DMS53 treated with DMSO at 0.1 percent for 48 hours (cell line): Measurements from ENCODE around the gene MLIP.

ENCODE experiments used
- DNase-seq: peaks from one replicate; lab custom pipeline; 2025; ENCODE audit not compliant: unreplicated experiment; lab: John Stamatoyannopoulos, UW

MLIP gene

GRCh38 chr6:54096811-54097210 lies 14.4 kb upstream of the MLIP start:
- no peak for DNase-seq

DNA sequence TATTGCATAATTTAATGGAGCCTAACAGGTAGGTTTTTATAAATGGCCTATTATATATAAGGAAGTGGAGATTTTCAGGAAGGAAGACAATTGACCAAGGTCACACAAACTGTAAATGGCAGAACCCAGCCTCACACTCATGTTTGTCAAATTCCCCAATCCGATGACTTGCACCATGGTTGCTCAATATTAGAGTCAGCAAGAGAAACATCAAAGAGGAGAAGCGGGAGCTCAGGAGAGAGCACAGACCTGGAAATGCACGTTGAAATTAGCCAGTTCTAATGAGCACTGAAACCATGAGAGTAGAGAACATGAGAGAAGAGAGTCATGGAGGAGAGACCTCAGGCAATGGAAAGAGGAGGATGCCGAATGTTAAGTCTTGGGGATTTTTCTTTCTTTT lies 13.5 kb upstream of the MLIP start:
- DNase-seq: no peak

GRCh38 chr6:54098450-54099044 lies 12.7 kb upstream of the MLIP start:
- no peak for DNase-seq

- no peak for DNase-seq
Measured at GRCh38 chr6:54099225-54099624, 12.0 kb upstream of the MLIP start.

DNA sequence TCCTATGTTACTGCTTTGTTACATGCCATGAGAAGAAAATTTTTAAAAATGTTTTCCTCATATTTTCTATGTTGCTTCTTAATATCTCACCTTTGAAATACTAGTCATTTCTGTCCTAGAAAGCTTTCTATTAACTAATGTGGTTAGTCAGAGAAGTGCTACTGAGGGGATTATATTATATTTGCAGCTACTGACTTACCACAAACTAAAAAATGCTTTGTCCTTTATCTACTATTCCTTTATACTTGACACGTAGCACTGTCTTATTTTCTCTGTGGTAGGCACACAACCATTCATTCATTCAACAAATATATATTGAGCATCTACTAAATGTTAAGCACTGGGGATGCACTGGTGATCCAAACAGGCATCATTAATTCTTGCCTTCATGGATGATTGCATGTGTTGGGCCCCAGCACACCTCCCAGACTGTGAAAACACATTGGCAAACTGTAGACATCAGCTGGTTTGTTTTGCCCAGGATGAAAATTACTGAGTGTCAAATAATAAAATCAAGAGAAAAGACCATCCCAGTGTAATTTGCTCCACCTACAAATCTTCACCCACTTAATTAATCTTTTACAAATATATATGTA lies 10.7 kb upstream of the MLIP start:
- no peak for DNase-seq

- DNase-seq: no peak
Measured at GRCh38 chr6:54102238-54102637, 9.0 kb upstream of the MLIP start.

DNA sequence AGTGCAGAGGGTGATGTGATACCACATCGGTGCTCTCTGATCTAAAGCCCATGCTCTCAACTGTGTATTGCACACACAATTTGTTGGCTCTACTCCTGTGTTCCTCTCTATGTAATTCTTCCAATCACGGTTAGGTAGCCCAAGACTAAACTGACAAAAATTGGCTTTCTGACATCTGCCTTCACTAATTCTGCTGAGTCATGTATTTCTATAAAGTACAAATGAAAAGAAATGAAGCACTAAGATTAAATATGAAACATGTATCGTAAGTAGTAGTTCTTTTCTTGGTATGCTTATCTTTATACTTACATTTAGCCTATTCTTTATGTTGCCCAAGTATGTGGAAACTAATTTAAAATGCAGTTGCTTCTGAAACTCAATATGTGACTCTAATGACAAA lies 7.7 kb upstream of the MLIP start:
- no peak for DNase-seq

DNA sequence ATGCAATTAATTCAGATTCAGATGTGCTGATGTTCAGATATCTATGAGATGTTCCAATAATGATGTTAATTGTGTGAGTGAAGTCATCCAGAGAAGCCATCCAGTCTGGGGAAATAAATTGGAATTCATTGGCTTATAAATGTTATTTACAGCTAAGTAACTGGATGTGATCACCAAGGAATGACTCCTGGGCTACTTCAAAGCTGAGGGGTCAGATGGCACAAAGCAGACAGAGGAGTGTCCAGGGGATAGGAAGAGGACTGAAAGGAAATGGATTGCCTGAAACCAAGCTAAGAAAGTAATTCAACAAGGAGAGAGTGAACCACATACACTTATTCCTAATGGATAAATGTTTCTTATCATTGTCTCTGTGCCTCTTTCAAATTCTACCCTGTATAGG lies 4.5 kb upstream of the MLIP start:
- DNase-seq: no peak

- no peak for DNase-seq
Measured at GRCh38 chr6:54107470-54108090, 3.7 kb upstream of the MLIP start.

GRCh38 chr6:54108271-54108670 lies 3.0 kb upstream of the MLIP start:
- no peak for DNase-seq

GRCh38 chr6:54109586-54109985 lies 1.7 kb upstream of the MLIP start:
- DNase-seq: no peak

- DNase-seq: no peak
Measured at GRCh38 chr6:54112151-54112650, 958 bp downstream of the MLIP start.

DNA sequence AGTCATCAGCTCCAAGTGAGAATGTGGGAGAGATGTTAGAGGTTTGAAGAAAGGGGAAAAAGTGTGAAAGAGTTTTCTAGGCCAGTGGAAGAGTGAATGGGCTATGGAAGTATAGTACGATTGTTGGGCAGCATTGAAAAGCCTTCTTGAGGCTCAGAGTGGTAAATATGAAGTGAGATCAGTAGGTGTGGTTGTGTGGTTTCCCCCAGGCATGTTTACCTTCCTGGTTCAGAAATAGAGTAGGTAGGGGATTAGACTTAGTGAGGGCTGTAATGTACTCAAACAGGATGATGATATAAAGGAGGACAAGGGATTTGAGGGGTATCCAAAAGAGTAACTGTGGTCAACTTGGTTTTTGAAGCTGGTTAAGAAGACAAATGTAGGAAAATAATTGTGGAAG lies 3.7 kb downstream of the MLIP start:
- no peak for DNase-seq

DNA sequence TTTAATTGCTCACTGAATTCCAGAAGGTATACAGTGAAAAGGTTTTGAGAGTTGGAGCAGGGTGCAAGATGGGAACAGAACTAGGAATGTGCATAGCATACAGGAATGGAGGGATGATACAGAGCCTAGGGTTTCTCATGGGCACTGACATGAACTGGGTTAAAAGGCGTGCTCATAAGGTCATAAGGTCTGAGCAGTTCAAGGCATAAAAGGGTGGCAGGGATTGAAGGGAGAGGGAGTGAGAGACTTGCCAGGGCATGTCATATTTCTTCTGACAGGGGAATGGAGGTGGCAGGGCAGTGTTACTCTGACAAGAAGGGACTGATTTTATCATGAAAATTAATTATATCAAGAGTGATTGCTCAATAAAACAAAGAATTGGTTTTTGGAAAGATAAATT lies 4.7 kb downstream of the MLIP start:
- no peak for DNase-seq

GRCh38 chr6:54118117-54118516 lies 6.9 kb downstream of the MLIP start:
- no peak for DNase-seq

DNA sequence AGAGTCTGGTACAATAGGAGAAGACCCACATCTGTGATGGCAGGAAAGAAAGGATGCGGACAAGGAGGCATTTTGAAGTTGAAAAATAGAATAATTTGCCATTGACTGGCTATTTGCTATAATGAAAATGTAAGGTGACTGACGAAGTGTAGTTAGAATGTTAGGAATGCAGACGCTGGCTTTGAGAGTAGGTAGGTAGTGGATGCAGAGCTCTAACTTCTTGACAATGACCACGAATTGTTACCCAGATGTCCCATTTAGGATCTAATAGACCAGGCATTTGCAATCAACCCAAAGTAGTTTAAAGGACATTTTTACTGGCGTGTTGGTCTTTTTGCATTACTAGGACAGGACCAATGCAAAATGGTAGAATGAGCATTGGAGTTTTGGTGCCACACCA lies 14.2 kb downstream of the MLIP start:
- DNase-seq: no peak

GRCh38 chr6:54130179-54130578 lies 18.9 kb downstream of the MLIP start:
- no peak for DNase-seq

DNA sequence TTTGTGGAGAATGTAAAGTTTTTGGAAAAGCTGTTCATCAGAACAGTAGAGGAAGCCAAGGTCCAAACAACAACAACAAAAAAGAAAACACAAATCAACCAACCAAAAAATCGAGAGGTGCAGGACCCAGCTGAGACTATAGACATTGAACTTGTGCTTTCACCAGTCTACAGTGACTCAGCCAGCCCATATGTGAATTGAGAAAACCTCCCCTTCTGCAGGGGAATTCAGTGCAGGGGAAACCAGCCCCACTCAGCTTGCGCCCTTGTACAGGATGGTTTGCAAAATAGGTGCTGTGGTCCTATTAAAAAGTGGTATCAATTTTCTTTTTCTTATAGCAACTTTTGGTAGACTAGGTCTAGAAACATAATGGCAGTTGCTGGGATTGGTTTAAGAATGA lies 21.3 kb downstream of the MLIP start:
- no peak for DNase-seq

DNA sequence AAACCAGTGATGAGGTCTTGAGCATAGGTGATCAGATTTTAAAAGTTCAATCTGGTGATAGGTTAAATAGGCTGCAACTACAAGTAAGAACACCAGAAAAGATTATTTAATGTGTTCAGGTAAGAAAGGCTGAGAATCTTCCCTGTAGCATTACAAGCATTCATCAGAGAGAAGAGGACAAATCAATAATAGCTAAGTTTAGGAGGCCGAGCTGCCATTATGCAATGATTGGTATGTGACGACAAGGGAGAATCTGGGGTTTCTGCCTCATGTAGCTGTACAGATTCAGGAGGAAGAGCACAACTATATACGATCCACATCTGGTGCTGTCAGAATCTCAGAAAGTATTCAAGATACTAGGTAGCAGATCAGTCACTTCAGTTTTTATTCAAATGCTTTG lies 21.9 kb downstream of the MLIP start:
- no peak for DNase-seq

DNA sequence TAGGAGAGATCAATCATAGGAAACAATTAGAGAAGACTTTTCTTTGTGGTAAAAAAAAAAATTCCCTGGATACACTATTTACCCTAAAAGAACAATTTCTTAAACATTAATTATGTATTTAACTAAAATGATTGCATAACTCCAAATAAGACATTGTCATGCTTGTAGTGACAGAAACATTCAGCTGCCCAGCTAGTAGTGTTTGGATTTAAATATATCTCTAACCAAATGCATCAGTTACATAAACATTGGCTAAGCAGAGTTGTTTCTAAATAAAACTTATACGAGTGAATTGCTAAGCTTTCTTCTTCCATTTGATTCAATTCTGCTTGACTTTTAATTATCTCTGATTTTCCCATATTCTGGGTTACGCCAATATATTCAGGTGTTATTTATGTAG lies 23.7 kb downstream of the MLIP start:
- DNase-seq: no peak

DNA sequence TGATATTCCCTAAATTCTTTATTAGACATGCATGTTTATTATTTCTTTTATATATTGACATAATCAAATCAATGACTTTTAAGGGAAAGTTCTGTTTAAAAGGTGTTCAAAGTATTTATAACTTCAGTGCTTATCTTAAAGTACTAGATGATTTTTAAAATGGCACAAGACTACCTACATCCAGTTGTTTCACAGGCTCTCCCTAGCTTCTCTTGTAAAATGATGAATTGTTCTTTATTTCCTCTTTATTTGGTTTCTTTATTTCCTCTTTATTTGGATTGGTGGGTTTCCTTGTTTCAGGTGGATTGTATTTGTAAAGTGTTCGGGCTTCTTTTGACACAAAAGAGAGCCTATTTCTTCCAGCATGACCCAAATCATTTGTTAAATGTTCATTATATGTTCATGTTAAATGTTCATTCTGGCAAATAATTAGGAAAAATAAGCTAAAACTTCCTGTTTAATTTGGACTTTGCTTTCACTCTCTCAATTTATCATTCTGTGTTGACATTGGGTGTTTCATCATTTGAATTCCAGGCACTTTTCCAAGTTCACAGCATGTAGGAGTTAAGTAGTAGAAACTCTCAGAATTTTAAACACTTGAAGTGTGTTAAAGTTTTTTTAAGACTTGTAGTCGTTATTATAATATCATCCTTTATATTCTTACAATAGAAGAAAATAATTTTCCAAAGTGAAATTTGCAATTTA lies 24.6 kb downstream of the MLIP start:
- no peak for DNase-seq

DNA sequence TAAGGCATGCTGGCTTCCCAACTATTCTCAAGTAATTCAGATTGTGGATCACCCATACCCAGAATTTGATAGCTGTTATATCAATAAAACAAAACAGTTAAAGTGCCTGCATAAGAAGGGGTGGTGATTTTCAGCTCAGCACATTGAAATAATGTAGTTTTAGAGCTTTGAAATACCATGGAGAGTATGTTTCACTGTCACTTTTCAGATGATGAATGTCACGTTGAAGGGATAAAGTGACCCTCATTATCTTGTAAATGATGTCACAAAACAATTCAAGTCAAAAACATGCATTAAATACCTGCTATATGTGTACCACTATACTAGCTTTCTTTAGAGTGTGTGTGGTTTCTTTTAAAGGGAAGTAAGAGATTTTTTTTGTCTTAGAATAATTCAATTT lies 27.6 kb downstream of the MLIP start:
- no peak for DNase-seq
